ENCODE measurements around the gene RHO.
"Not testable (repeated sequence)": the region's sequence is repeated elsewhere in the genome, so short reads cannot be mapped to it uniquely, and the experiment has no call there.

The RHO gene

DNA sequence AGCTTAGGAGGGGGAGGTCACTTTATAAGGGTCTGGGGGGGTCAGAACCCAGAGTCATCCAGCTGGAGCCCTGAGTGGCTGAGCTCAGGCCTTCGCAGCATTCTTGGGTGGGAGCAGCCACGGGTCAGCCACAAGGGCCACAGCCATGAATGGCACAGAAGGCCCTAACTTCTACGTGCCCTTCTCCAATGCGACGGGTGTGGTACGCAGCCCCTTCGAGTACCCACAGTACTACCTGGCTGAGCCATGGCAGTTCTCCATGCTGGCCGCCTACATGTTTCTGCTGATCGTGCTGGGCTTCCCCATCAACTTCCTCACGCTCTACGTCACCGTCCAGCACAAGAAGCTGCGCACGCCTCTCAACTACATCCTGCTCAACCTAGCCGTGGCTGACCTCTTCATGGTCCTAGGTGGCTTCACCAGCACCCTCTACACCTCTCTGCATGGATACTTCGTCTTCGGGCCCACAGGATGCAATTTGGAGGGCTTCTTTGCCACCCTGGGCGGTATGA is at the start of gene RHO:
Gene RHO (plus strand): TSS at position 51 of the 512 bp plus-strand sequence. CDS start 95 bp downstream, at position 146.
- DNase-seq (ENCODE audit: low read depth), result no peak

DNA sequence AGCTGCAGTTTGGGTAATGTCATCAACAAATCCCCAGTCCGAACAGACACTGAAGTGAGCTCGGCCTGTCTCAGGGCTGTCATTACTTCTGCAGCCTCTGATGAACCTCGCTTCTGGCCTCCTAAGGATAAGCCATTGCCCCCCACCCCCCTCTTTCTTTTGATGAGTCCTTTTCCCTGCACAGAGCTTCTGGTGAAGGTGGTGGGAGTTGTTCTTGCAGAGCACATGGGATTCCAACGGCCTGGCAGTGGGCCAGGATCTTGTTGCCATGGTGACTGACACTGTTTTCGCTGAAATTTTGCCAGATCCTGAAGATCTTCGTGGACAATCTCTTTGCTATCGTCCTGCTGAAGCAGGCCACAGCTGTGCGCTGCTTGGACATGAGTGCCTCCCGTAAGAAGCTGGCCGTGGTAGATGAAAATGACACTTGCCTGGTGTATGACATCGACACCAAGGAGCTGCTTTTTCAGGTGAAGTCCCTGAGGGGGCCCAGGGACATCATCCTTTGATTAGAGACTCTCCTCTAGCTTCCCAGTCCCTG is 47.1 kb upstream of the RHO start:
- not testable (repeated sequence) for DNase-seq (ENCODE audit: low read depth)

DNA sequence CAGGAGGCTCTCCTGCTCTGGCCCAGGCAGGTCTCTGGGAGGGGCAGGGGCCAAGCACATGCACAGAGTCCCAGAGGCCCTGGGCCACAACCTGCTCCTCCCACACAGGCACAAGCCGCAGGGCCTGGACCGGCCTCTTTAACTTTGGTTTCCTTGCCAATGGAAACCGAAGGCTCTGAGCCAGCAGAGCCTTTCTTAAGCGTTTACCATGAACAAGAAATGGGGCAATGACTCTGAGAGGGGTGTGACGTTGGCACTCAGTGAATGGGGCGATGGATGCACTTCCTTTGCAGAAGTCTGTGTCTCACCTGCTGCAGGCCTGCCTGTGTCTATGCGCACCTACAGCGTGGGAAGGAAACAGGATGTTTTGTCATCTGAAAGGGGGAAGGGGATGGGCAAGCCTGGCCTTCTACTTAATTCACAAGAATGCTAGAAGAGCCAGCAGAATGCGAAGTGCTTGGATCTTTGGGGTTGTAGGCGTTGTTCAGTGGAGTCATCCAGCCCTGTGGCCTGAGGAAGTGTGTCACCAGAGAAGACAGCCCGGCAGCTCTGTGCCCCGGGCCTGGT is 46.6 kb upstream of the RHO start:
- no peak for DNase-seq (ENCODE audit: low read depth)

DNA sequence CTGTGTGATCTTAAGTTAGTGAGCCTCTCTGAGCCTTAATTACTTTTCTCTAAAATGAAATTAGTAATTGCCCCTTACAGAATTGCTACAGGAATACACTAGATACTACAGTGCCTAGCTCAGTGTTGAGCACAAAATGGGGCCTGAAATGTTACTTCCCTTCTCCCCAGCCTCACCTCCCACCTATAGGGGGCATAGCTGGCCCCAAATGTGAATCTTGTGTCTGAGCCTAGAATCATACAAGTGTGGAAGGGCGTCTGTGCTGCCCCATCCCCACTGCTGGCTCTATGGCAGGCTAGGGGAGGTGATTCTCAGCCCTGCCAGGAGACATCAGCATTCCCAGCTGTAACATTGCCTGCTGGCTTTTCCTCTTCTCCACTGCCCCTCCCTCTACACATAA is 45.7 kb upstream of the RHO start:
- DNase-seq (ENCODE audit: low read depth), result no peak

DNA sequence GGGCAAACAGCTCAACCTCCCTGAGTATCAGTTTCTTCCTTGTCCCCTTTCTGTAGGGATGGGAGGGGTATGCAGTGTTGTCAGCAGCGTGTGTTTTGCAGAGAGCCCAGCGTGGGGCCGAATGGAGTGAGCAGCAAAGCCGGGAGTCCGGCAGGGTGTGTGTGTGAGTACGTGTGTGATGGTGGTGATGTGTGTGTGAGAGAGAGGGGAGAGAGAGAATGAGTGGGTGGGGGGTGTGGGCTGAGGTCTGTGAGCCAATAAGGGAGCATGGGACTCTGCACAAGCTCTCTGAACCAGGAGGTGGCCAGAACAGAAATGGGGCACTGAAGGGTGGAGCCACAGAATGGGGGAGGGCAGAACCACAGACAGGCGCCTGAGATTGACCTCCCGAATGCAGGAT is 44.6 kb upstream of the RHO start:
- no peak for DNase-seq (ENCODE audit: low read depth)

GRCh38 chr3:129485146-129485545 is 43.3 kb upstream of the RHO start:
- not testable (repeated sequence) for DNase-seq (ENCODE audit: low read depth)

GRCh38 chr3:129485721-129486663 is 42.4 kb upstream of the RHO start:
- DNase-seq (ENCODE audit: low read depth), result no peak

- DNase-seq (ENCODE audit: low read depth), result no peak
These were observed 41.8 kb upstream of the RHO start for GRCh38 chr3:129486664-129487035.

DNA sequence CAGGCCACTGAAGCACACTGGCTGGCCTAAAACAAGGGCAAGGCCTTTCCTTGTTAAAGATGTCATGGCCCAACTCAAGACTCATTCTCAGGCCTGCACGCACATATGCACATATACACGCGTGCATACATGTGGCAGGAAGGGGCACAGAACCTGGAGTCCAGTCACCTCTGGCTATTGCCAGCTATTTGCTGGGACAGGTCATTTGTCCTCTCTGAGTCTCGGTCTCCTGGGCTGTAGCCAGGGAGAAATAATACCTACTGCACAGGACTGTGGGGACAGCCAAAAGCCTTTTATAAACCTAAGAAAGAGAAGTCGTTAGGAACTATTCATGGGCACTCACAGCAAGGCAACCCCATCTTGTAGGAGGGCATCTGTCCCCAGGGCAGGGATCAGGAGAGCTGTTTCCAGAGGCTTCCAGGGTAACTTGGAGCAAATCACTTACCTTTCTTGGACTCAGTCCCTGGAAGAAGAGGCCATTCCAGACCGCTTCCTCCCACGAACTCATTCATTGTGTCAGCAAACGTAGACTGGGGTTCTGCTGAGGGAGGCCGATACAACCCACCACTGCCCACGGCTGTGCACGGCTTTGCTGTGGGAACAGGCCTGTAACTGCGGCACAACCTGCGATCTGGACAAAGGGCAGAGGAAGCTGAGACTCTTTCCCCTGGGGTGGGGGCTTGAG is 41.1 kb upstream of the RHO start:
- DNase-seq (ENCODE audit: low read depth), result no peak

DNA sequence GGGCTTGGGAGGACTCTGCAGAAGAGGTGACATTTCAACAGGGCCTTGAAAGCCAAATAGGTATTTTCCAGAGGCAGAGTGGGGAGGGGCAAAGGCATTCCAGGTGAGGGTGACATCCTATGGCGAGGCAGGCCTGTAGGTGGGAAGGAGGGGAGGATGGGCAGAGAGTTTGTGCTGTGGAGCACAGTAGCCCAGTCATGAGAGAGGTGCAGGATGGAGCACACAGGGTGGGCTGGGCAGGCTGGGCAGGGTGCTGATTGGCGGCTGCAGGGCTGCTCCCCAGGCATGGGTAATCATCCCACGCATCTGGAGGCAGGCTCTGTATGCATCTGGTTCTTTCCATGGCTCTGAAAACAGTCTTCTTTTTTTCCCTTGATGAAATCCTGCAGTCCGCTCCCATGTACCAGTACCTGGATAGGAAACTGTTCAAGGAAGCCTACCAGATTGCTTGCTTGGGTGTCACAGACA is 40.5 kb upstream of the RHO start:
- DNase-seq (ENCODE audit: low read depth), result not testable (repeated sequence)

GRCh38 chr3:129489258-129489657 is 39.2 kb upstream of the RHO start:
- not testable (repeated sequence) for DNase-seq (ENCODE audit: low read depth)

DNA sequence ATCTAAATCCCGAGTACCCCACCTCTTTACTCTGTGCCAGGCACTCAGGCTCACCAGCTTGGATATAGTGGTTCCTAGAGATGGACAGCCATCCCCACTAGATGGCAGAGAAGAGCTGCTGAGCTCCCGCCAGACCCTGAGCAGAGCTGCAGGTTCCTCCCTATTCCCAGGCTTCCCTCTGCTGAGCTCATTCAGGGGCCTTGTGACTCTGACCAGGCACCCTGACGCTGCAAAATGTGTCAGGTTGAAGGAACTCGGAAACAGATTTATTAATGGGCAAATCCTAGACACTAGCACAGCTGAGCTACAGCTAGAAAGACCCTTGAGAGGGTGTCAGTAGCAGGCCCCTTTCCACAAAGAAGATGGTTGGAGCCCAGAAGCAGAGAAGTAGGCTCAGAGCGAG is 38.2 kb upstream of the RHO start:
- no peak for DNase-seq (ENCODE audit: low read depth)

GRCh38 chr3:129491077-129491476 is 37.4 kb upstream of the RHO start:
- DNase-seq (ENCODE audit: low read depth), result not testable (repeated sequence)

DNA sequence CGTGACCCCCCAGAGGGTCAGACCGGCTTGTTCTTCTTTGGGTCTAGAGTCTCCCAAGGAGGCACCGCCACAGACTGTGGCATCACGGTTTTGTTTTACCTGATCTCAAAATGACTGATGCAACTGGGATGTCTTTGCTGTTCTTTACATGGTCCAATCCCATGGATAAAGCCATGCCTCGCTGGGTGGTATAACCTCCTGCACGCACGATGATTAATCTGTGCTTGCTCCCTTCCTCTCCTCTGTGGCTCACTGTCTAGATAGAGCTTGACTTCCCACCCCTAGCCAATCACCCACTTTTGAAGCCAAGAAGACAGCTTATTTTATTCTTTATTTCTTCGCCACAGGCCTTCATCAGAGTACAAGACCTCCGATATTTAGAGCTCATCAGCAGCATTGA is 36.6 kb upstream of the RHO start:
- DNase-seq (ENCODE audit: low read depth), result no peak

DNA sequence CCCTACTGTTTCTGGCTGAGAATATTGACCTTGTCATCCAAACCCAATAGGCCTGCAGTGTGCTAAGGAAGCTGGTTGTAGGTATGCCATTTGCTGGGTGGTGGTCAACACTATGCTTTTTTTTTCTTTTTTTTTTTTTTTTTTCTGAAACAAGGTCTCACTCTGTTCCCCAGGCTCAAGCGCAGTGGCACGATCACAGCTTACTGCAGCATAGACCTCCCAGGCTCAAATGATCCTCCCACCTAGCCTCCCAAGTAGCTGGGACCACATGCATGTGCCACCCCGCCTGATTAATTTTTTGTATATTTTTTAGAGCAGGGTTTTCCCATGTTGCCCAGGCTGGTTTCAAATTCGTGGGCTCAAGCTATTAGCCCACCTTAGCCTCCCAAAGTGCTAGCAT is 35.7 kb upstream of the RHO start:
- no peak for DNase-seq (ENCODE audit: low read depth)

DNA sequence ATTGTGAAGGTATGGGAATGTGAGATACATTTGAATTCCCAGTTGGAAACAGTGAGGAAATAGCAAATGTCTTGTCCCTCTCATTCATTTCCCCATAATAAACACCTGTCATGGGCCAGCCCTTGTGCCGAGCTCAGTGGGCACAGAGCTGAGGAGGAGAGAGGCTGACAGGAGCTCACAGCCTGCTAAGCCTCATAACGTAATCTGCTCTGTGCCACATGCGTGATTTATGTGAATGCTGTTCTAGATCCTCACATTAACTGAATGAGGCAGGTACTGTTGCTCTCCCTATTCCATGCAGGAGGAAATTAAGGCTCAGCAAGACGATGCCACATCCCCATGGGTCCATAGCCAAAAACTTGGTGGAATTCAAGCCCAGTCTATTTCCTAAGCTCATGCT is 35.2 kb upstream of the RHO start:
- DNase-seq (ENCODE audit: low read depth), result no peak

DNA sequence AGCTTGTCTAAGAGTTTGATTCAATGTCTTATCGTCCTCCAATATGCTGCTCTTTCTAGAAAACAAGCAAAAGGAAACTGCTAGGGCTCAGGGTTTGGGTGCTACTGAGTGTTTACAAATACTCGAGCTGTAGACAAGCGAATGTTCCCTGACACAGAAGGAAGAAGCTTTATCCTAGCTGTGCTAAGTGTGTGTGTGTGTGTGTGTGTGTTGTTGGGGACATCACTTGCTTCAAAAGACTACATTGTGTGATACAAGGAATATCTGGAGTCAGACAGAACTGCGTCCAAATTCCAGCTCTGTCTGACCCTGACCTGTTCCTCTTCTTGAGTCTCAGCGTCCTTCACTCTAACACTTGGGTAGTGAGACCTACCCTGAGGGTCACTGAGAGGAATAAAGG is 33.9 kb upstream of the RHO start:
- DNase-seq (ENCODE audit: low read depth), result not testable (repeated sequence)

GRCh38 chr3:129495006-129495639 is 33.3 kb upstream of the RHO start:
- not testable (repeated sequence) for DNase-seq (ENCODE audit: low read depth)

- not testable (repeated sequence) for DNase-seq (ENCODE audit: low read depth)
These were observed 30.6 kb upstream of the RHO start for GRCh38 chr3:129497876-129498275.

- DNase-seq (ENCODE audit: low read depth), result not testable (repeated sequence)
These were observed 29.6 kb upstream of the RHO start for GRCh38 chr3:129498603-129499488.
